K562 (cell line): ENCODE results near the gene EBF4. TPM values are rescaled to one million over a fixed set of nuclear protein-coding genes. Genes with fewer than 3 reads are reported as not detected.

Experiments
- ATAC-seq: fragments of 200-7000 bp; cut with Tn5 transposase; 3 replicates; pipeline ENCODE4 v1.9.1; 2020; ENCODE audit warnings: moderate library complexity
- BruUV-seq: library from RNA; stranded (reverse); fragments of 400-500 nt; replicated peaks from 2 replicates; lab custom pipeline; 2021; lab: Mats Ljungman, UMichigan
- CTCF ChIA-PET: fragments of 300-600 bp; formaldehyde crosslinking; extraction: SDS; loops from one replicate; lab custom pipeline; 2021; ENCODE audit warnings: low intra/inter-chr PET ratio; lab: Yijun Ruan, JAX
- POLR2A ChIA-PET: fragments of 300-600, 350-650 bp; sonication (Branson Sonifier 250); formaldehyde crosslinking; extraction: SDS; loops from one replicate; lab custom pipeline; 2021; ENCODE audit warnings: antibody characterized with exemption, inconsistent platforms; lab: Yijun Ruan, JAX
- DNase-seq, 4 experiments: peaks; one replicate each; pipeline versions ENCODE4 v3.0.0 to v3.0.0-alpha.2; 2011 to 2018; ENCODE audit warnings: low spot score in 3 of 4, mixed read lengths in 3 of 4; ENCODE audit errors: extremely low read depth in 1 of 4
- FAIRE-seq: peaks from 2 replicates; lab custom pipeline; 2011; peaks lifted over from hg19 to GRCh38; lab: Jason Lieb, UNC
- H2AFZ ChIP-seq: 2 replicates; pipeline ENCODE4 v1.6.0; 2011; ENCODE audit warnings: low read depth, low read length, control low read depth, inconsistent platforms
- H3K27ac ChIP-seq: fragments of 200-600 bp; 3 replicates; pipeline ENCODE4 v1.8.0; 2011; ENCODE audit warnings: low read depth, mild to moderate bottlenecking, control low read depth, inconsistent platforms, low read length, moderate library complexity, mixed read lengths; ENCODE audit errors: extremely low read depth
- H3K27me3 ChIP-seq, 2 experiments: fragments of 300-600 bp in 1 of 2; 2 replicates in 1 of 2; 3 replicates in 1 of 2; pipeline versions ENCODE4 v1.6.0 to v1.8.0; 2011; ENCODE audit warnings: inconsistent platforms in 2 of 2, low read length in 2 of 2, mild to moderate bottlenecking in 1 of 2, mixed read lengths in 1 of 2, moderate library complexity in 1 of 2; ENCODE audit not compliant: control insufficient read depth in 2 of 2, insufficient read depth in 2 of 2
- H3K36me3 ChIP-seq: fragments of 300-600 bp; 3 replicates; pipeline ENCODE4 v1.8.0; 2011; ENCODE audit warnings: mild to moderate bottlenecking, low read length, inconsistent platforms; ENCODE audit not compliant: control insufficient read depth, insufficient read depth
- H3K4me1 ChIP-seq, 2 experiments: fragments of 200-600 bp in 1 of 2; replicated peaks in 1 of 2; 2 replicates in 1 of 2; 3 replicates in 1 of 2; pipeline versions ENCODE4 v1.5.1 to v1.8.0; 2011; ENCODE audit warnings: inconsistent platforms in 2 of 2, low read length in 2 of 2, mild to moderate bottlenecking in 1 of 2, mixed read lengths in 1 of 2, moderate library complexity in 1 of 2; ENCODE audit not compliant: control insufficient read depth in 2 of 2, insufficient read depth in 2 of 2
- H3K4me2 ChIP-seq: 2 replicates; pipeline ENCODE4 v1.6.1; 2011; ENCODE audit warnings: low read length, control low read depth, inconsistent platforms, mixed read lengths; ENCODE audit not compliant: insufficient read depth
- H3K4me3 ChIP-seq: fragments of 200-600 bp; sonication (generic), shearing (Covaris generic); 2 replicates; pipeline ENCODE4 v1.5.1; 2016; ENCODE audit warnings: control low read depth, inconsistent platforms
- H3K79me2 ChIP-seq: fragments of 200-600 bp; 3 replicates; pipeline ENCODE4 v1.8.0; 2011; ENCODE audit warnings: low read length, inconsistent platforms; ENCODE audit not compliant: control insufficient read depth, insufficient read depth
- H3K9ac ChIP-seq, 2 experiments: 2 replicates each; pipeline versions ENCODE4 v1.6.0 to v1.6.1; 2011; ENCODE audit warnings: low read depth in 2 of 2, low read length in 2 of 2, control low read depth in 1 of 2, inconsistent platforms in 1 of 2, mild to moderate bottlenecking in 1 of 2, mixed read lengths in 1 of 2; ENCODE audit not compliant: insufficient read depth in 1 of 2
- H3K9me1 ChIP-seq: one replicate; pipeline ENCODE4 v1.6.0; 2011; ENCODE audit warnings: inconsistent platforms, mild to moderate bottlenecking, low read length, moderate library complexity; ENCODE audit not compliant: control insufficient read depth, insufficient read depth
- H3K9me3 ChIP-seq: replicated peaks from 2 replicates; pipeline ENCODE4 v1.5.1; 2011; ENCODE audit warnings: low read depth, low read length, inconsistent platforms; ENCODE audit not compliant: control insufficient read depth, insufficient read depth
- H4K20me1 ChIP-seq: replicated peaks from 2 replicates; pipeline ENCODE4 v1.6.1; 2011; ENCODE audit warnings: low read length, inconsistent platforms, mixed read lengths; ENCODE audit not compliant: control insufficient read depth, insufficient read depth
- GABPA ChIP-seq: fragments of 200-800 bp; sonication (Bioruptor generic); conservative IDR thresholded peaks from 2 replicates; pipeline ENCODE4 v1.6.1; 2016; ENCODE audit warnings: low read depth, missing genetic modification characterization, missing compliant biosample characterization
- HOXB6 ChIP-seq: fragments of 250-450 bp; sonication (Bioruptor Pico); IDR thresholded peaks from 2 replicates; pipeline ENCODE4 v1.5.1; 2022; ENCODE audit warnings: mild to moderate bottlenecking, borderline replicate concordance
- NFXL1 ChIP-seq: fragments of 450-650 bp; formaldehyde crosslinking; IDR thresholded peaks from 2 replicates; pipeline ENCODE4 v1.4.0; 2021; ENCODE audit warnings: mild to moderate bottlenecking
- PPARD ChIP-seq: fragments of 250-450 bp; sonication (Bioruptor Pico); IDR thresholded peaks from 2 replicates; pipeline ENCODE4 v1.8.0; 2022; ENCODE audit warnings: inconsistent platforms, mild to moderate bottlenecking, moderate library complexity
- RREB1 ChIP-seq: fragments of 250-450 bp; sonication (Bioruptor Pico); IDR thresholded peaks from 2 replicates; pipeline ENCODE4 v1.4.0; 2020
- SIN3A ChIP-seq, 2 experiments: fragments of 150-350 bp in 1 of 2; IDR thresholded peaks; 2 replicates each; pipeline ENCODE4 v1.6.1; 2011 to 2016; ENCODE audit warnings: borderline replicate concordance in 2 of 2, low read depth in 2 of 2, low read length in 2 of 2, mild to moderate bottlenecking in 2 of 2, moderate library complexity in 2 of 2; ENCODE audit not compliant: control insufficient read depth in 1 of 2
- TBL1XR1 ChIP-seq, 2 experiments: IDR thresholded peaks; 2 replicates each; pipeline ENCODE4 v1.6.1; 2012; ENCODE audit warnings: improper control_type of control experiment in 2 of 2, low read length in 2 of 2, mild to moderate bottlenecking in 1 of 2
- TFAM ChIP-seq: fragments of 250-450 bp; sonication (Bioruptor Pico); conservative IDR thresholded peaks from 2 replicates; pipeline ENCODE4 v1.5.0; 2021; ENCODE audit warnings: mild to moderate bottlenecking, moderate library complexity
- ZBED1 ChIP-seq: IDR thresholded peaks from 2 replicates; pipeline ENCODE4 v1.6.1; 2014
- ZNF174 ChIP-seq: fragments of 250-450 bp; sonication (Bioruptor Pico); IDR thresholded peaks from 2 replicates; pipeline ENCODE4 v1.4.0; 2020; ENCODE audit warnings: mild to moderate bottlenecking
- ZNF224 ChIP-seq: sonication (generic); formaldehyde crosslinking; IDR thresholded peaks from 2 replicates; pipeline ENCODE4 v1.8.0; 2022; ENCODE audit warnings: mild to moderate bottlenecking, missing genetic modification reagents
- ZNF282 ChIP-seq: sonication (generic); formaldehyde crosslinking; IDR thresholded peaks from 2 replicates; pipeline ENCODE4 v1.8.1; 2023; ENCODE audit warnings: missing genetic modification reagents
- ZNF518B ChIP-seq: fragments of 250-450 bp; sonication (Bioruptor Pico); IDR thresholded peaks from 2 replicates; pipeline ENCODE4 v1.5.0; 2021; ENCODE audit warnings: mild to moderate bottlenecking, moderate library complexity
- WGBS: fragments of 100-300 bp; shearing (Covaris generic); methylation state at CpG from one replicate; pipeline ENCODE4 v1.1.6; 2016; ENCODE audit warnings: low coverage, mixed read lengths; ENCODE audit not compliant: insufficient coverage; ENCODE audit errors: missing lambda C conversion rate; 5-methylcytosine and 5-hydroxymethylcytosine counted together
- in situ Hi-C: fragments of 300-500 bp; cut with MboI; formaldehyde crosslinking; loops from 4 replicates; pipeline ENCODE4 v1.15.0; 2018; ENCODE audit warnings: inconsistent platforms, mixed read lengths
- intact Hi-C: fragments of 100-400 bp; cut with micrococcal nuclease; formaldehyde crosslinking; loops from 2 replicates; pipeline ENCODE4 v1.14.2; 2022
- polyA plus RNA-seq, 8 experiments: library from polyadenylated mRNA; depleted of rRNA in 4 of 8; stranded (reverse) in 5 of 8; unstranded in 3 of 8; fragments of >200 nt; fragmentation: Nextera tagmentation in 2 of 8; fragmentation: Illumina TruSeq in 1 of 8; extraction: Ambion mirVana in 2 of 8; extraction: Trizol in 1 of 8; gene quantifications; 2 replicates each; pipeline versions ENCODE4 v1.2.1 to v1.2.3, GENCODE V29; 2011 to 2014; ENCODE audit warnings: inconsistent platforms in 1 of 8, missing spikeins in 1 of 8
- total RNA-seq, 7 experiments: library from RNA; depleted of rRNA in 6 of 7; stranded (reverse); fragments of >200 nt in 6 of 7; fragmentation: Illumina TruSeq in 2 of 7; extraction: Trizol in 2 of 7; gene quantifications; 2 replicates each; pipeline versions ENCODE4 v1.2.1 to v1.2.3, GENCODE V29; 2011 to 2021; ENCODE audit warnings: low replicate concordance in 1 of 7

Gene EBF4
- total and polyA plus RNA-seq, 9 of the 15 experiments (the other 6 are each of a cell fraction or from before 2014, with no cell fraction given): 0.09 TPM; not detected in 8

- no peak for FAIRE-seq
- Histone ChIP-seq H3K36me3 (no peaks in the 10 kb centered on the region), H3K27ac (no peak overlapping the region), H3K9me1 (no peaks in the 10 kb centered on the region), H2AFZ (no peak overlapping the region), H3K9ac (no peak overlapping the region), H3K9me3 (no peaks in the 10 kb centered on the region), H3K4me2 (no peak overlapping the region), H3K4me1 (no peaks in the 10 kb centered on the region), H4K20me1 (no peaks in the 10 kb centered on the region; the same call in 1 of the 2 replicates), H3K4me3 (no peak overlapping the region), H3K27me3 (peaks cover 3 to 59% of the 10 kb centered on the region in 2 experiments; a peak in 4 of 5 replicates), H3K79me2 (no peaks in the 10 kb centered on the region)
- ChIA-PET POLR2A (interaction anchor here (1.1 kb wide), 1 partner anchor 230 kb away, joined by 4 read pairs; the partner anchor contains the start of gene SNRPB), CTCF (no interaction called here)
- BruUV-seq: no TSS peak
- 0% methylated on average over 9 of the region's 9 CpGs for WGBS
- ATAC-seq: no peak
- intact Hi-C loops (no loop called here), in situ Hi-C loops (no loop called here)
- DNase-seq: no peak
- TF ChIP-seq ZNF518B (CRISPR knock-in tag) (no peak), HOXB6 (CRISPR knock-in tag) (no peak), NFXL1 (CRISPR knock-in tag) (no peak), GABPA (tag) (no peak), RREB1 (CRISPR knock-in tag) (no peak), ZBED1 (no peak), SIN3A (IDR thresholded peaks at IDR 0.05; ENCODE audit: borderline replicate concordance in 2 of 2, control insufficient read depth in 1 of 2, low read depth in 2 of 2, low read length in 2 of 2) (no peak), ZNF282 (no peak), TBL1XR1 (IDR thresholded peaks at IDR 0.05; ENCODE audit: low read length in 2 of 2) (no peak), PPARD (no peak), ZNF174 (CRISPR knock-in tag) (no peak), ZNF224 (no peak), TFAM (CRISPR knock-in tag) (no peak)
Observed at GRCh38 chr20:2700913-2701620, 8.5 kb downstream of the EBF4 start.
